Smooth muscle cell of the pulmonary artery (primary cell): Measurements from ENCODE around the gene SPANXB1. TPM values are rescaled to one million over a fixed set of nuclear protein-coding genes. Genes with fewer than 3 reads are reported as not detected.

Experiments used
- total RNA-seq: library from RNA; depleted of rRNA; stranded (reverse); fragments of >200 nt; gene quantifications from 2 replicates; pipeline ENCODE4 v1.2.3, GENCODE V29; 2014

The SPANXB1 gene, protein sequence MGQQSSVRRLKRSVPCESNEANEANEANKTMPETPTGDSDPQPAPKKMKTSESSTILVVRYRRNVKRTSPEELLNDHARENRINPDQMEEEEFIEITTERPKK
- total RNA-seq: not detected in 2 replicates

DNA sequence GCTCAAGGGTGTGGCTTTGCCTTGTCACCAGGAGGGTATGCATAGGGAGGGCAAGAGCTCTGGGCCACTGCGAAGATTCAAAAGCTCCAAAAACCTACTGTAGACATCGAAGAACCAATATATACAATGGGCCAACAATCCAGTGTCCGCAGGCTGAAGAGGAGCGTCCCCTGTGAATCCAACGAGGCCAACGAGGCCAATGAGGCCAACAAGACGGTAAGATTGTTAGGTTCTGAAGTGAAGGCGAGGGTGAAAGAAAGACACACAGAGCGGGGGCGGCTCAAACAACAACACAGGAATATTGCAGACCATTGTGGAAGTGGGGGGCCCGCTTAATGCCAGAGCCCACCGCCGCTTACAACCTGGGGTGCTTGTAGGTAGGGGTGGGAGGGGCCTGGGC lies at the start of gene SPANXB1:
SPANXB1 (plus strand) TSS at position 27 of the 400 bp plus-strand sequence; CDS start at position 127, 100 bp downstream.

Other genes with a start within 250 kb of the SPANXB1 start
- 15.2 and 15.3 TPM in 2 replicates for gene LDOC1, start 174.5 kb downstream of the SPANXB1 start, total RNA-seq
- gene SPANXC, start 239.9 kb downstream of the SPANXB1 start, total RNA-seq: not detected in 2 replicates